GM18873 (cell line): ENCODE measurements around the gene LITAF.

Experiments
- ATAC-seq: cut with Tn5 transposase; IDR thresholded peaks from one replicate; pipeline ENCODE4 v1.9.1; 2021; ENCODE audit warnings: mild to moderate bottlenecking, moderate library complexity, moderate number of reproducible peaks; ENCODE audit not compliant: unreplicated experiment, low FRiP score

LITAF gene

GRCh38 chr16:11586856-11587642 is at the start of gene LITAF:
LITAF (minus strand) TSS chr16:11586919; CDS start chr16:11556730, 30,189 bp downstream.
- no peak for ATAC-seq

- ATAC-seq, result no peak
Measured at GRCh38 chr16:11636172-11636721, 49.5 kb upstream of the LITAF start.

GRCh38 chr16:11635679-11636171 is 49.0 kb upstream of the LITAF start:
- no peak for ATAC-seq

- ATAC-seq, result no peak
Measured at GRCh38 chr16:11635113-11635652, 48.5 kb upstream of the LITAF start.

- no peak for ATAC-seq
Measured at GRCh38 chr16:11634312-11634711, 47.6 kb upstream of the LITAF start.

GRCh38 chr16:11633113-11633512 is 46.4 kb upstream of the LITAF start:
- ATAC-seq, result no peak

- no peak for ATAC-seq
Measured at GRCh38 chr16:11632455-11632939, 45.8 kb upstream of the LITAF start.

GRCh38 chr16:11631214-11631613 is 44.5 kb upstream of the LITAF start:
- no peak for ATAC-seq

- no peak for ATAC-seq
Measured at GRCh38 chr16:11630768-11631056, 44.0 kb upstream of the LITAF start.

GRCh38 chr16:11630046-11630767 is 43.5 kb upstream of the LITAF start:
- no peak for ATAC-seq

- no peak for ATAC-seq
Measured at GRCh38 chr16:11629071-11630030, 42.6 kb upstream of the LITAF start.

GRCh38 chr16:11627822-11628457 is 41.2 kb upstream of the LITAF start:
- ATAC-seq, result no peak

- no peak for ATAC-seq
Measured at GRCh38 chr16:11627292-11627663, 40.6 kb upstream of the LITAF start.

GRCh38 chr16:11626657-11627291 is 40.1 kb upstream of the LITAF start:
- ATAC-seq, result no peak

- ATAC-seq, result no peak
Measured at GRCh38 chr16:11625769-11626168, 39.0 kb upstream of the LITAF start.

GRCh38 chr16:11624636-11625607 is 38.2 kb upstream of the LITAF start:
- ATAC-seq, result no peak

GRCh38 chr16:11624205-11624604 is 37.5 kb upstream of the LITAF start:
- ATAC-seq, result no peak
